LNCAP (cell line): ENCODE results near the gene ZYG11B.

Experiments used
- CTCF ChIP-seq: fragments of 450-650 bp; IDR thresholded peaks from 2 replicates; pipeline ENCODE4 v1.5.1; 2017; ENCODE audit warnings: mild to moderate bottlenecking

Gene ZYG11B

GRCh38 chr1:52862666-52863458 is 136.6 kb downstream of the ZYG11B start:
- no peak for TF ChIP-seq CTCF

- TF ChIP-seq CTCF: no peak
Measured at GRCh38 chr1:52867087-52867863, 141.0 kb downstream of the ZYG11B start.

- no peak for TF ChIP-seq CTCF
Measured at GRCh38 chr1:52876843-52877242, 150.6 kb downstream of the ZYG11B start.
